Umbilical cord (tissue), 2 donors: ENCODE results near the gene DPM3. TPM values are rescaled to one million over a fixed set of nuclear protein-coding genes. Genes with fewer than 3 reads are reported as not detected.

Experiments used
- DNase-seq: peaks from one replicate; pipeline ENCODE4 v3.0.0-alpha.2; 2015; ENCODE audit warnings: low spot score
- total RNA-seq: library from RNA; depleted of rRNA; stranded (reverse); fragments of >200 nt; gene quantifications from one replicate; pipeline ENCODE4 v1.2.3, GENCODE V29; 2014; ENCODE audit warnings: low replicate concordance; ENCODE audit not compliant: insufficient read depth

The DPM3 gene
- total RNA-seq, 1 donor from 2014 or later, result not detected

GRCh38 chr1:155094622-155094948 is 45.7 kb downstream of the DPM3 start:
- no peak for DNase-seq

- DNase-seq, result peak; percentile 91
These were observed 46.3 kb downstream of the DPM3 start for GRCh38 chr1:155093911-155094621.

GRCh38 chr1:155092641-155093040 is 47.7 kb downstream of the DPM3 start:
- DNase-seq, result no peak

GRCh38 chr1:155092131-155092530 is 48.2 kb downstream of the DPM3 start:
- DNase-seq, result no peak

- peak; percentile 72 for DNase-seq
These were observed 49.0 kb downstream of the DPM3 start for GRCh38 chr1:155091071-155092051.

Other genes with a start within 250 kb of the DPM3 start
- 13.0 TPM for gene PMVK, start 203.8 kb downstream of the DPM3 start, total RNA-seq
- 120 TPM for gene PBXIP1, start 184.4 kb downstream of the DPM3 start, total RNA-seq
- 9.4 TPM for gene PYGO2, start 178.7 kb downstream of the DPM3 start, total RNA-seq
- gene SHC1, start 169.8 kb downstream of the DPM3 start, total RNA-seq, result 73.2 TPM
- gene CKS1B, start 165.8 kb downstream of the DPM3 start, total RNA-seq, result 18.5 TPM
- 14.9 TPM for gene FLAD1, start 157.2 kb downstream of the DPM3 start, total RNA-seq
- not detected for gene LENEP, start 146.9 kb downstream of the DPM3 start, total RNA-seq
- gene ZBTB7B, start 137.7 kb downstream of the DPM3 start, total RNA-seq, result 18.8 TPM
- gene DCST2, start 106.8 kb downstream of the DPM3 start, total RNA-seq, result not detected
- not detected for gene DCST1, start 106.7 kb downstream of the DPM3 start, total RNA-seq
- 35.6 TPM for gene ADAM15, start 89.2 kb downstream of the DPM3 start, total RNA-seq
- gene EFNA4, start 76.8 kb downstream of the DPM3 start, total RNA-seq, result 9.9 TPM
- gene EFNA3, start 61.7 kb downstream of the DPM3 start, total RNA-seq, result 0.72 TPM
- gene EFNA1, start 12.7 kb downstream of the DPM3 start, total RNA-seq, result 3.1 TPM
- gene SLC50A1, start 4.7 kb downstream of the DPM3 start, total RNA-seq, result 22.9 TPM
- gene KRTCAP2, start 32.8 kb upstream of the DPM3 start, total RNA-seq, result 45.5 TPM
- gene TRIM46, start 33.3 kb upstream of the DPM3 start, total RNA-seq, result 1.9 TPM
- gene THBS3, start 67.4 kb upstream of the DPM3 start, total RNA-seq, result 58.3 TPM
- 17.3 TPM for gene MTX1, start 68.2 kb upstream of the DPM3 start, total RNA-seq
- gene ENTREP3, start 115.0 kb upstream of the DPM3 start, total RNA-seq, result 1.2 TPM
- 12.3 TPM for gene SCAMP3, start 121.8 kb upstream of the DPM3 start, total RNA-seq
- gene CLK2, start 133.0 kb upstream of the DPM3 start, total RNA-seq, result 31.8 TPM
- gene HCN3, start 136.9 kb upstream of the DPM3 start, total RNA-seq, result 5.1 TPM
- not detected for gene PKLR, start 160.9 kb upstream of the DPM3 start, total RNA-seq
- gene FDPS, start 168.3 kb upstream of the DPM3 start, total RNA-seq, result 46.9 TPM
- gene RUSC1, start 180.4 kb upstream of the DPM3 start, total RNA-seq, result 17.1 TPM